Measurements from ENCODE around the gene C20orf144. TPM values are rescaled to one million over a fixed set of nuclear protein-coding genes. Genes with fewer than 3 reads are reported as not detected.

Gene C20orf144
- total RNA-seq, 1 donor from 2014 or later: 0.09 TPM

DNA sequence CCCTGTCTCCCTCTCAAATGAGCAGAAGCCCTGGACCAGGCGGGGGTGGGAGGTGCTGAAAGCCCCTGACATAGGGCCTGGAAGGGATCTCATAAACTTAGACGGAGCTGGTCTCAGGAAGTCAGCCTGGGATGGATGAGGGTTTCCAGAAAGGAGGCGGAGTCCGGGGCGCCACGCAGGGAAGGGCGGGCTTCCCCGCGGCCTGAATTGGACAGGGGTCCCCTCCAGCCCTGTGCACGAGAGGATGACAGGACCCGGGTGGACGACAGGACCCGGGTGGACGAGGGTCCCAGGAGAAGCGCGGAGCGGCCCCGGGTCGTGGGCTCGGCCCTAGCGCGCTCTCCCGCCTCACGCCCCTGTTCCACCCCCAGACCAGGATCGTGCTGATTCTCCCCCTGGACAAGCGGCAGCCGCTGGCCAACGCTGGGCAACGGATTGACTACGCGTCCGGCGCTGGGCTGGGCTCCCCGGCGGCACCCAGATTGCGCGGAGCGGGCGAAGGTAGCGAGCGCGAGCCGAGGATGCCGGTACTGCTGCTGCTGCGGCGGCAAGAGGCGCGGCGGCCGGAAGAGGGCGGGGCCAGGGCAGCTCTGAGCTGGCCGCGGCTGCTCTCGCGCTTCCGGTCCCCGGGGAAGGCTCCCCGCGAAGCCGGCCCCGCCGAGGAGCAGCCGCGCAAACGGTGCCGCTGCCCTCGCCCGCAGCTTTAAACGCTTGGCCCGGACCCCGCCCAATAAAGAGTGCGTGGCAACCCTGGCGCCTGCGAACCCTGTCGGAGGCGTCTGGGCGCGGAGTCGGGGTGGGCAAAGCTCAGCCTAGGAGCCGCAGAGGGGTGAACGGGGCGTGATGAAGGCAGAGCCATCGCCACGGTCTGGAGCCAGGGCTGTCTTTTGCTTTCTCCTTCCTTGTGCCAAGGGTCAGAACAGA lies 1.3 kb downstream of the C20orf144 start:
- H3K27me3 Mint-ChIP-seq (ENCODE audit: low read depth): no peaks in the 10 kb centered on the region
- no peaks in the 10 kb centered on the region for H3K9me3 Mint-ChIP-seq
- H3K4me1 Mint-ChIP-seq: peaks cover 22% of the 10 kb centered on the region
- peaks cover 7% of the 10 kb centered on the region for H3K36me3 Mint-ChIP-seq
- DNase-seq (ENCODE audit: low spot score in 2 of 2, unreplicated experiment in 2 of 2): peak; percentile 71 to 85
- peak overlapping the region; percentile 80 for H3K4me3 Mint-ChIP-seq
- peak overlapping the region; percentile 80 for H3K27ac Mint-ChIP-seq
- TF ChIP-seq, protein P1, sequence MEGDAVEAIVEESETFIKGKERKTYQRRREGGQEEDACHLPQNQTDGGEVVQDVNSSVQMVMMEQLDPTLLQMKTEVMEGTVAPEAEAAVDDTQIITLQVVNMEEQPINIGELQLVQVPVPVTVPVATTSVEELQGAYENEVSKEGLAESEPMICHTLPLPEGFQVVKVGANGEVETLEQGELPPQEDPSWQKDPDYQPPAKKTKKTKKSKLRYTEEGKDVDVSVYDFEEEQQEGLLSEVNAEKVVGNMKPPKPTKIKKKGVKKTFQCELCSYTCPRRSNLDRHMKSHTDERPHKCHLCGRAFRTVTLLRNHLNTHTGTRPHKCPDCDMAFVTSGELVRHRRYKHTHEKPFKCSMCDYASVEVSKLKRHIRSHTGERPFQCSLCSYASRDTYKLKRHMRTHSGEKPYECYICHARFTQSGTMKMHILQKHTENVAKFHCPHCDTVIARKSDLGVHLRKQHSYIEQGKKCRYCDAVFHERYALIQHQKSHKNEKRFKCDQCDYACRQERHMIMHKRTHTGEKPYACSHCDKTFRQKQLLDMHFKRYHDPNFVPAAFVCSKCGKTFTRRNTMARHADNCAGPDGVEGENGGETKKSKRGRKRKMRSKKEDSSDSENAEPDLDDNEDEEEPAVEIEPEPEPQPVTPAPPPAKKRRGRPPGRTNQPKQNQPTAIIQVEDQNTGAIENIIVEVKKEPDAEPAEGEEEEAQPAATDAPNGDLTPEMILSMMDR (IDR thresholded peaks at IDR 0.05; ENCODE audit: unreplicated experiment): no peak

DNA sequence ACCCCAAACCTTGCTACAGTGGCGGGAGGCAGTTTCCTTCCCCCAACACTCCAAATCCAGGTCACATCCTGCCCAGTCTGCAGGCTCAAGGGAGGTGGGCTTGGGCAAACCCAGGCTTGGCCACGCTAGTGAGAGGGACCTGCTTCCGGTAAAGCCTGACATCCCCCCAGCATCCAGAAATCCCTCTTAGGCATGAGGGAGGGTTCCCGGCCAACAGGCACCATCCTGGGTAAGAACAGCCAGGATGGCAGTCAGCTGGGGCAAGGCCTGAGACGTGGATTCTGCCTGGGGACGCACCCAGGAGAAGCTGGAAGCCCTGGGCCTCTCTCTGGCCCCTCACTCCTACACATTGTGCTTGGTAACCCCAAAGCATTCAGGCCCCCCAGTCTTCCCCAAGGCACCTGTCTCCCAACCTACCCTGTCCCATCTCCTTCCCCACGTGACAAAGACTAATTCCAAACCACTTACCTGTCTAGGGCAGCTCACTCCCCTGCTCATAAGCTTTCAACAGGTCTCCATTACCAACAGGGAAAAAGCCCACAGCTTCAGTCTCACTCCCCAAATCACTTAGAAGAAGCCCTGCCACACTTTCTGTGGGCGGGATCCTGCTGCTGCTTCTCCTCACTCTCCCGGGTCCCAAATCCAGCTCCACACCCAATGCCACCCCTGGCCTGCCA lies 2.1 kb downstream of the C20orf144 start:
- Mint-ChIP-seq H3K4me1 (peaks cover 22% of the 10 kb centered on the region), H3K4me3 (peak overlapping the region; percentile 80), H3K36me3 (peaks cover 6% of the 10 kb centered on the region), H3K27ac (peak overlapping the region; percentile 40), H3K9me3 (no peaks in the 10 kb centered on the region), H3K27me3 (ENCODE audit: low read depth) (no peaks in the 10 kb centered on the region)
- no peak for DNase-seq (ENCODE audit: low spot score in 2 of 2, unreplicated experiment in 2 of 2)
- TF ChIP-seq, protein P1 (IDR thresholded peaks at IDR 0.05; ENCODE audit: unreplicated experiment): no peak

DNA sequence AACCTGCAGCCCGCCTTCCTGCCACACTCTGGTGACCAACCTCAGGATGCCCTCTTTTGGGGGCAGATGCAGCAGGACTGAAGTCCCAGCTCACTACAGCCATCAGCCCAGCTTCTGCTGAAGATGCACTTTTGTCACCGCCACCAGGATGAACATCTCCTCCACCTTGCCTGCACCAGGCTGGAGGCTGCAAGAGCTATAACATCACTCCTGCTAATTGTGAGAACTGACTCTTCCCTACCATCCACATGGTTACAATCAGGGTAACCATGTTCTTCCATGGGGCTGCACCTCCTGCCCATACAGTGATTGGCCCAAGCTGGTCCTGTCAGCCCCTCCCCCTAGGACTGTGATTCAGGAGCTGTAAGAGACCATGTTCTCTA lies 2.6 kb downstream of the C20orf144 start:
- DNase-seq (ENCODE audit: low spot score in 2 of 2, unreplicated experiment in 2 of 2): no peak
- Mint-ChIP-seq H3K36me3 (peaks cover 6% of the 10 kb centered on the region), H3K27me3 (ENCODE audit: low read depth) (no peaks in the 10 kb centered on the region), H3K4me1 (peaks cover 22% of the 10 kb centered on the region), H3K27ac (peak overlapping the region; percentile 40), H3K9me3 (no peaks in the 10 kb centered on the region), H3K4me3 (peak overlapping the region; percentile 80)
- TF ChIP-seq, protein P1 (IDR thresholded peaks at IDR 0.05; ENCODE audit: unreplicated experiment): no peak

DNA sequence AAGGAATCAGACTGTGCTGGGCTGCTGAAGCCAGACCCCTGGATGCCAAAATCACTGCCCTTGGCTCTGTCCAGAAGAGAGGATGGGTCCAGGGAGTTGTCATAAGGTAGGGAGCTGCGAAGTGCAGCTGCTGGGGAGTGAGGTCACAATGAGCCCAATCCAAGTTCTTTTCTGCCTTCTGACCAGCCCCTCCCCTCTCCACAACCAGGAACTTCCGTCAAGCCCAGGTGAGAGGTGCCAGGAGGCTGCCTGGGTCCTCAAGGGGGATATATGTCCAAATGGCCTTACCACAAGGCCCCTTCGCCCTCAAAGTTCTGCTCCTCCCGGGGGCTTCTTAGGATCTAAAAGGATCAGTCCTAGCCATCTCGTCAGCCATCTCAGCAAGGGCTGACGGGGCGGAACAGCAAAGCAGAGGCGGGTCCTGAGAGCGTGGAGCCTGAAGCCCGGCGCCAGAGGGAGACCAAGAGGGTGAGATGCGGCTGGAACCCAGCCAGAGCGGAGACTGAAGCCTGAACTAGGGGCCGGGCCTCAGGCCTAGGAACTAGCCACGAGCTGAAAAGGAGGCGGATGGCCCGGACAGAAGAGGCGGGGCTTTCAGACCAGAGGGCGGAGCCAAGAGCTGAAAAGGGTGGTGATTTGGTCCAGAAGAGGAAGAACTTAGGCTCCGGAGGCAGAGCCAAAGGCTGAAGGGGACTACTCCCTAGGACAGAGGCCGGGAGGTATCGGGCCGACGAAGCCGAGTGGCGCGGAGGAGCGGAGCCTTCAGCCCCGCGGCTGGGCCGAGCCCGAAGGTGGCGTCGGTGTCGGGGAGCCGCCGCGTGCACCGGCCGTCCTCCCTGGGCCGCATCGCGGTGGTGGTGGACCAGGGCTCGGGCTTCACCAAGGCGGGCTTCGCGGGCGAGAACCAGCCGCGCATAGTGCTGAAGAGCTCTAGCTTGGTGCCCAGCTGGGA lies 4.4 kb downstream of the C20orf144 start, which contains the start of gene ACTL10:
TSS of gene ACTL10 (plus strand) at position 651 of the 952 bp plus-strand sequence. CDS start 555 bp downstream, outside the sequence.
- H3K9me3 Mint-ChIP-seq: no peaks in the 10 kb centered on the region

More for the DNA sequence above, 4.4 kb downstream of the C20orf144 start, which contains the start of gene ACTL10:
- Mint-ChIP-seq H3K4me1 (peaks cover 22% of the 10 kb centered on the region), H3K4me3 (peak within 1 kb of the TSS; percentile 84), H3K27me3 (ENCODE audit: low read depth) (no peaks in the 10 kb centered on the region), H3K36me3 (peaks cover 14% of the 10 kb centered on the region), H3K27ac (peak within 1 kb of the TSS; percentile 86)
- DNase-seq (ENCODE audit: low spot score in 2 of 2, unreplicated experiment in 2 of 2): peak; percentile 70 to 83
- TF ChIP-seq, protein P1 (IDR thresholded peaks at IDR 0.05; ENCODE audit: unreplicated experiment): no peak
